ENCODE data around the gene CRACDL.

- TF ChIP-seq CTCF (IDR thresholded peaks at IDR 0.05) (no peak), POLR2A (IDR thresholded peaks at IDR 0.05) (no peak), EP300 (IDR thresholded peaks at IDR 0.05) (no peak)
Measured at GRCh38 chr2:98777076-98777475, 158.9 kb downstream of the CRACDL start.
